B cell (primary cell): Measurements from ENCODE around the gene BCL11A.

ENCODE experiments used
- CTCF ChIP-seq: fragments of 200-600 bp; IDR thresholded peaks from one replicate; pipeline ENCODE4 v1.8.0; 2022; ENCODE audit warnings: antibody characterized with exemption, mild to moderate bottlenecking
- EZH2 ChIP-seq: IDR thresholded peaks from 2 replicates; pipeline ENCODE4 v1.6.1; 2012; ENCODE audit warnings: borderline replicate concordance, low read depth, mild to moderate bottlenecking, moderate library complexity, low read length; ENCODE audit not compliant: insufficient read depth, poor library complexity, severe bottlenecking

- no peak for TF ChIP-seq CTCF
- TF ChIP-seq EZH2: no peak
These were observed 5.1 kb downstream of the BCL11A start for GRCh38 chr2:60548311-60548710.
